K562 (cell line): Measurements from ENCODE around the gene PDHX. TPM values are rescaled to one million over a fixed set of nuclear protein-coding genes. Genes with fewer than 3 reads are reported as not detected.
A peak's percentile ranks its signal among the peaks of the same experiment; 100 is the strongest.

Experiments
- ATF7 ChIP-seq: fragments of 450-650 bp; IDR thresholded peaks from 2 replicates; pipeline ENCODE4 v1.7.1; 2014; ENCODE audit warnings: mild to moderate bottlenecking, moderate library complexity
- BCOR ChIP-seq: fragments of 450-650 bp; IDR thresholded peaks from 2 replicates; pipeline ENCODE4 v1.6.1; 2016
- CBX3 ChIP-seq, 2 experiments: IDR thresholded peaks; 1 replicate in 1 of 2; 2 replicates in 1 of 2; pipeline ENCODE4 v1.6.1; 2012; ENCODE audit warnings: inconsistent platforms in 2 of 2, low read length in 2 of 2, borderline replicate concordance in 1 of 2, control low read depth in 1 of 2
- DACH1 ChIP-seq: fragments of 450-650 bp; IDR thresholded peaks from 2 replicates; pipeline ENCODE4 v1.6.1; 2018; ENCODE audit not compliant: partially characterized antibody
- E2F6 ChIP-seq, 2 experiments: IDR thresholded peaks; 2 replicates each; pipeline ENCODE4 v1.6.1; 2011; ENCODE audit warnings: borderline replicate concordance in 1 of 2, control low read depth in 1 of 2, low read depth in 1 of 2, low read length in 1 of 2, mild to moderate bottlenecking in 1 of 2, mixed read lengths in 1 of 2, moderate library complexity in 1 of 2; ENCODE audit not compliant: insufficient read depth in 1 of 2, insufficient read length in 1 of 2, poor library complexity in 1 of 2, severe bottlenecking in 1 of 2; ENCODE audit errors: extremely low read depth in 1 of 2
- ETV1 ChIP-seq: fragments of 450-650 bp; conservative IDR thresholded peaks from 2 replicates; pipeline ENCODE4 v1.6.1; 2016; ENCODE audit warnings: missing genetic modification characterization, control low read depth, low read depth, missing compliant biosample characterization
- FOS ChIP-seq: IDR thresholded peaks from 3 replicates; pipeline ENCODE4 v1.6.1; 2011; ENCODE audit not compliant: insufficient read length; ENCODE audit errors: extremely low read depth
- MAFF ChIP-seq: IDR thresholded peaks from 2 replicates; pipeline ENCODE4 v1.6.1; 2012; ENCODE audit warnings: low read length, improper control_type of control experiment
- MECOM ChIP-seq: fragments of 250-450 bp; sonication (Bioruptor Pico); IDR thresholded peaks from 2 replicates; pipeline ENCODE4 v1.8.0; 2022; ENCODE audit warnings: inconsistent platforms
- NFRKB ChIP-seq: fragments of 450-650 bp; IDR thresholded peaks from 2 replicates; pipeline ENCODE4 v1.6.1; 2016; ENCODE audit warnings: low read depth
- PTTG1 ChIP-seq: fragments of 450-650 bp; IDR thresholded peaks from 2 replicates; pipeline ENCODE4 v1.6.1; 2016; ENCODE audit warnings: low read depth, mild to moderate bottlenecking, missing genetic modification characterization, missing compliant biosample characterization
- SMARCA5 ChIP-seq: fragments of 450-650 bp; IDR thresholded peaks from 2 replicates; pipeline ENCODE4 v1.6.1; 2016
- SMARCE1 ChIP-seq: fragments of 450-650 bp; IDR thresholded peaks from 2 replicates; pipeline ENCODE4 v1.7.1; 2016; ENCODE audit warnings: mild to moderate bottlenecking
- TEAD2 ChIP-seq: fragments of 450-650 bp; IDR thresholded peaks from 2 replicates; pipeline ENCODE4 v1.6.1; 2016; ENCODE audit warnings: missing genetic modification characterization, control low read depth, missing compliant biosample characterization
- VEZF1 ChIP-seq: fragments of 200-800 bp; sonication (Bioruptor generic); IDR thresholded peaks from 2 replicates; pipeline ENCODE4 v1.6.1; 2017; ENCODE audit warnings: missing genetic modification characterization, missing compliant biosample characterization
- ZKSCAN1 ChIP-seq: fragments of 150-350 bp; IDR thresholded peaks from 2 replicates; pipeline ENCODE4 v1.6.1; 2016; ENCODE audit warnings: low read depth, low read length
- ZNF197 ChIP-seq: fragments of 200-800 bp; sonication (Bioruptor generic); IDR thresholded peaks from 2 replicates; pipeline ENCODE4 v1.6.1; 2016; ENCODE audit warnings: low read depth, missing genetic modification characterization, missing compliant biosample characterization
- ZNF318 ChIP-seq, 2 experiments: fragments of 450-650 bp; IDR thresholded peaks; 2 replicates each; pipeline ENCODE4 v1.6.1; 2016; ENCODE audit warnings: mild to moderate bottlenecking in 2 of 2, borderline replicate concordance in 1 of 2, low read depth in 1 of 2, moderate library complexity in 1 of 2
- ZNF696 ChIP-seq: fragments of 250-450 bp; sonication (Bioruptor Pico); conservative IDR thresholded peaks from 2 replicates; pipeline ENCODE4 v1.4.0; 2020; ENCODE audit warnings: mild to moderate bottlenecking, moderate library complexity
- polyA plus RNA-seq, 8 experiments: library from polyadenylated mRNA; depleted of rRNA in 4 of 8; stranded (reverse) in 5 of 8; unstranded in 3 of 8; fragments of >200 nt; fragmentation: Nextera tagmentation in 2 of 8; fragmentation: Illumina TruSeq in 1 of 8; extraction: Ambion mirVana in 2 of 8; extraction: Trizol in 1 of 8; gene quantifications; 2 replicates each; pipeline versions ENCODE4 v1.2.1 to v1.2.3, GENCODE V29; 2011 to 2014; ENCODE audit warnings: inconsistent platforms in 1 of 8, missing spikeins in 1 of 8
- total RNA-seq, 7 experiments: library from RNA; depleted of rRNA in 6 of 7; stranded (reverse); fragments of >200 nt in 6 of 7; fragmentation: Illumina TruSeq in 2 of 7; extraction: Trizol in 2 of 7; gene quantifications; 2 replicates each; pipeline versions ENCODE4 v1.2.1 to v1.2.3, GENCODE V29; 2011 to 2021; ENCODE audit warnings: low replicate concordance in 1 of 7

PDHX gene
- total and polyA plus RNA-seq, 9 of the 15 experiments (the other 6 are each of a cell fraction or from before 2014, with no cell fraction given): 20.8 to 43.5 (median 31.2) TPM

GRCh38 chr11:35030716-35031213, 114.3 kb downstream of the PDHX start (continued):
- TF ChIP-seq BCOR (no peak), MAFF (peak; percentile 47; the same call in 1 of the 2 replicates), SMARCE1 (peak; percentile 92), ETV1 (tag) (0 out of 2 replicates have a peak, but pooled peaks have one; percentile 32), SMARCA5 (0 out of 2 replicates have a peak, but pooled peaks have one; percentile 46), MECOM (CRISPR knock-in tag) (peak; percentile 65; the same call in 1 of the 2 replicates), NFRKB (no peak), E2F6 (IDR thresholded peaks at IDR 0.05; ENCODE audit: borderline replicate concordance in 1 of 2, extremely low read depth in 1 of 2, insufficient read depth in 1 of 2, insufficient read length in 1 of 2, low read depth in 1 of 2, low read length in 1 of 2, poor library complexity in 1 of 2, severe bottlenecking in 1 of 2) (peak in 1 of 2 experiments; percentile 41), ZNF197 (CRISPR knock-in tag) (no peak), ZNF318 (IDR thresholded peaks at IDR 0.05; ENCODE audit: borderline replicate concordance in 1 of 2, low read depth in 1 of 2) (peak in 1 of 2 experiments; percentile 81; a peak in 2 of 4 replicates), DACH1 (peak; percentile 31), ZKSCAN1 (0 out of 2 replicates have a peak, but pooled peaks have one; percentile 14), ZNF696 (no peak), FOS (peak; percentile 80), CBX3 (IDR thresholded peaks at IDR 0.05; ENCODE audit: borderline replicate concordance in 1 of 2, low read length in 2 of 2) (peak in 1 of 2 experiments; percentile 42; a peak in 1 of 3 replicates), PTTG1 (tag) (no peak), TEAD2 (no peak), VEZF1 (no peak), ATF7 (peak; percentile 84)
